HG03565 (cell line): ENCODE data around the gene CHD5.

Source experiments
- ATAC-seq: cut with Tn5 transposase; IDR thresholded peaks from one replicate; pipeline ENCODE4 v1.9.1; 2021; ENCODE audit warnings: mild to moderate bottlenecking, moderate library complexity; ENCODE audit not compliant: unreplicated experiment

The CHD5 gene

GRCh38 chr1:6175411-6175828, 4.7 kb downstream of the CHD5 start:
- ATAC-seq, result no peak

- ATAC-seq, result no peak
These were observed 5.3 kb downstream of the CHD5 start for GRCh38 chr1:6174621-6175410.

- ATAC-seq, result no peak
These were observed 7.6 kb downstream of the CHD5 start for GRCh38 chr1:6172549-6172948.

- no peak for ATAC-seq
These were observed 8.5 kb downstream of the CHD5 start for GRCh38 chr1:6171548-6172124.

GRCh38 chr1:6170742-6171201, 9.3 kb downstream of the CHD5 start:
- no peak for ATAC-seq

- no peak for ATAC-seq
These were observed 9.9 kb downstream of the CHD5 start for GRCh38 chr1:6170116-6170741.

- no peak for ATAC-seq
These were observed 11.1 kb downstream of the CHD5 start for GRCh38 chr1:6168947-6169586.

GRCh38 chr1:6167391-6168303, 12.5 kb downstream of the CHD5 start:
- ATAC-seq, result no peak

- no peak for ATAC-seq
These were observed 13.3 kb downstream of the CHD5 start for GRCh38 chr1:6166655-6167390.

GRCh38 chr1:6166221-6166620, 13.9 kb downstream of the CHD5 start:
- ATAC-seq, result no peak

GRCh38 chr1:6165441-6165985, 14.6 kb downstream of the CHD5 start:
- ATAC-seq, result no peak

- ATAC-seq, result no peak
These were observed 15.1 kb downstream of the CHD5 start for GRCh38 chr1:6165027-6165426.

GRCh38 chr1:6163973-6164617, 16.0 kb downstream of the CHD5 start:
- no peak for ATAC-seq

GRCh38 chr1:6163191-6163972, 16.7 kb downstream of the CHD5 start:
- no peak for ATAC-seq

GRCh38 chr1:6162773-6163172, 17.3 kb downstream of the CHD5 start:
- ATAC-seq, result no peak

GRCh38 chr1:6162341-6162740, 17.8 kb downstream of the CHD5 start:
- no peak for ATAC-seq

- ATAC-seq, result no peak
These were observed 21.9 kb downstream of the CHD5 start for GRCh38 chr1:6158181-6158580.

GRCh38 chr1:6157528-6158174, 22.5 kb downstream of the CHD5 start:
- ATAC-seq, result no peak
